GM18867 (cell line): ENCODE results near the gene LRRC8E.
A peak's percentile ranks its signal among the peaks of the same experiment; 100 is the strongest.
"Not testable (repeated sequence)": the region's sequence is repeated elsewhere in the genome, so short reads cannot be mapped to it uniquely, and the experiment has no call there.

Experiments
- ATAC-seq: cut with Tn5 transposase; IDR thresholded peaks from one replicate; pipeline ENCODE4 v1.9.1; 2021; ENCODE audit warnings: mild to moderate bottlenecking, moderate library complexity; ENCODE audit not compliant: unreplicated experiment

The LRRC8E gene

DNA sequence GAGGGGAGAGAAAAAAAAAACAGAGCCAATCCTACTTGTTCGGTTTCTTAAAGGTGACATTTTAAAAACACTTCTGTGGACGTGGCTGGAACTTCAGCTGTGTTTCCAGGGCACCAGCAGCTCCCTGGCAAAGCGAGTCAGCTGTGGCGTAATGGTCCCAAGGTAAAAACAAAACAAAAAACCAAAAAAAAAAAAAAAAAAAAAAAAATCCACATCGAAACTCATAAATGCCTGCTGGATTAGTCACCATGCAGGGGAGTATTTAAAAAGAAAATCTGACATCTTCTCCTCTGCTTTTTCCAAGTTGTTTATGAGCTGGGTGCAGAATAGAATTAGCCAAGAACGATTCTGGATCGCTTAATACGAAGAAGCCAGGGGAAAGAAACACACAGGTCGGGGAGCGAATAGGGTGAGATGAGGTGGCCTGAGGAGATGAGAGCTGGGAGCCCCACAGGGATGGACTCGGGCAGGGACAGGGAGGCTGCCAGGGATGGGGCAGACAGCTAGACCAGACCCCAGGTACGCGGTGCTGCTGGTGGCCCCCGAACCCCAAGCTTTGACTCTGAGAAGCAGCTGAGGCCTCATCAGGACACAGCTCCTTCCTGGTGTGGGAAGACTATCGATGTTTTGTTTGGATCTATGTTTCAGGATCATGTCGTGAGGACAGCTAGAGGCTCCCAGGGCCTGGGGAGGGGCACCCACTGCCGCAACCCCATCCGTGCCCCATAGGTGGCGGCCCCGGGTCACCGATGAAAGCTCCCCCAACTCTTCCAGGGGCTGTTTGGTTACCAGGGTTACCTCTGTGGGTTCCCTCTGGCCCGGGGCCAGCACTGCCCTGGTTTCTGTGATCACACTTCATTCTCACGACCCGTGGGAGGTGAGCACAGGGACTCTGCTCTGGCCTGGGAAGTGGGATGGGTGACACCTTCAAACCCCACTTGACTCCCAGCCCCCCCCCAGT lies 40.7 kb downstream of the LRRC8E start:
- ATAC-seq: no peak

DNA sequence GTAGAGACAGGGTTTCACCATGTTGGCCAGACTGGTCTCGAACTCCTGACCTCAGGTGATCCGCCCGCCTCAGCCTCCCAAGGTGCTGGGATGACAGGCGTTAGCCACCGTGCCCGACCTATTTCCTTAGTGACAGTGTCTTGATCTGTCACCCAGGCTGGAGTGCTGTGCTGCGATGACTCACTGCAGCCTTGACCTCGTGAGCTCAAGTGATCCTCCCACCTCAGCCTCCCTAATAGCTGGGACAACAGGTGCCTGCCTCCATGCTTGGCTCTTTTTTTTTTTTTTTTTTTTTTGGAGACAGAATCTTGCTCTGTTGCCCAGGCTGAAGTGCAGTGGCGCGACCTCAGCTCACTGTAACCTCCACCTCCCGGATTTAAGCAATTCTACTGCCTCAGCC lies 41.7 kb downstream of the LRRC8E start:
- not testable (repeated sequence) for ATAC-seq

- ATAC-seq: no peak
Measured at GRCh38 chr19:7930765-7931164, 42.5 kb downstream of the LRRC8E start.

DNA sequence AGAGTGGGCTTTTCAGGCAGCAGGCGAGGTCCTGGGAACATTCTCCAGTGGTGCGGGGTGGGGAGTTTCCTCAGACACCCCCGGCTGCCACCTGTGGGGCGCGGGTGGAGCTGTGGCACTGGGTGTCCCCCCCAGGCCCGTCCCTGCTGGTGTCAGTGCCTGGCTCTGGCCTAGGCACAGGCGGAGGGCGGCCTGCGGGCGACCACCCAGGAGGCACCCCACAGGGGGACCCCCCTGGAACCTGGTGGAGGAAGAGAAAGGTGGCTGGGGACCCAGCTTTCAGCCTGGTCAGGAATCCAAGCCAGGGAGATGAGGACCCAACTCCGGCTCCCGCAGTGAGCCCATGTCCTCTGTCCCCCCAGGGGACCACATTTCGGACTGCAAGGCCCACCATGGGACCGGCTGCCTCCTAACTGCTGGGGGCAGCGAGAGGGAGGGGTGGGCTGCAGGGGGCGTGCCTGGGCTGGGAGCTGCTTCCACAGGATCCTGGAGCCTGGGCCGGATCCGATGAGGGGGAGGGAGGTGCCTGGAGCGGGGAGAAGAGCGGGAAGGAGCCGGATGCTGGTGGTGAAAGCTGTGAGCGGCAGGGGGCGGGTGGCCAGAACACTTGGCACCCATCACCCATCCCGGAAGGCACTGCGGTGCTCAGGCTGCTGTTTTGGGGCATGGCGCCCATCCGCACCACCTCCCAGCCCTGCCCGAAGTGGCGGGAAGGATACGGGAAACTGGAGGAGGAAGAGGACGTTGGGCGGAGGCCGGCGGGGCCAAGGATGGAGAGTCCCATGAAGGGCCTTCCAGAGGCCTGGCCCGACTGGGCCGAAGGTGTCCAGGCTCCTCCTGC lies 43.1 kb downstream of the LRRC8E start:
- ATAC-seq: no peak

GRCh38 chr19:7932276-7932929 lies 44.1 kb downstream of the LRRC8E start:
- ATAC-seq: no peak

DNA sequence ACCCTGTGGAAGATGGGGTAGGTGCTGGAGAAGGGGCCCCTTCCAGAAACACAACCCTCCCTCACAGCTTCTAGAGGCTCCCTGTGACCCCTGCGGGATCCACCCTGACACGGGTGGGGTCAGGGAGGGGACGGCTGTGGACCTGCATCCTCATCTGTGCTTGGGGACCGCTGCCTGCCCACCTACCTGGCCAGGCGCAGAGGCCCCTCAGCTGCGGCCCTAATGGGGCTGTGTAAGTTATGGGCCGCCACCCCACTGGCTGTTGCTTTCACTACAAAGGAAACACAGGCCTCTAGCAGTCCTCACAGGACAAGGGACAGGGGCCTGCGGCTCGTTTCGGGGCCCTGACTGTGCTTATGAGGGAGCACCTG lies 44.6 kb downstream of the LRRC8E start:
- no peak for ATAC-seq

- ATAC-seq: no peak
Measured at GRCh38 chr19:7933411-7933810, 45.1 kb downstream of the LRRC8E start.

- no peak for ATAC-seq
Measured at GRCh38 chr19:7933828-7934725, 45.8 kb downstream of the LRRC8E start.

GRCh38 chr19:7934766-7935165 lies 46.5 kb downstream of the LRRC8E start:
- ATAC-seq: no peak

- ATAC-seq: no peak
Measured at GRCh38 chr19:7940841-7941240, 52.5 kb downstream of the LRRC8E start.

- ATAC-seq: no peak
Measured at GRCh38 chr19:7941895-7942596, 53.7 kb downstream of the LRRC8E start.

DNA sequence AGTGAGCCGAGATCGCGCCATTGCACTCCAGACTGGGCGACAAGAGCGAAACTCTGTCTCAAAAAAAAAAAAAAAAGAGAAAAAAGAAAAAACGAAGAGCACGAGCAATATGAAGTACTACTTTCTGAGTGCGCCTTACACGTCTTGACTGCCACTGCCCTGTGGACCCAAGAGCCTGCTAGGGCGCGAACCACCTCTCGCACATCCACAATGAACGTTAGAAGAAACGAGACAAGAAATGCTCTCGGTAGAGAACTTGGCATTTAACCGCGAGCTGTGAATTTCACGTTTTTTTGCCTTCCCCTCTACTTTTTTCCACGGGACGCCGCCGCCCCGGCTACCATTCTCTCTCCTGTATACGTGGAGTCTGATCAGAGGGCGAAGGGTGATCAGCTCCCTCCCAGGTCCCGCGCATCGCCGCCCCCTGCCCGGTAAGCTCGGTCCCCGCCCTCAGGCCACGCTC lies 54.7 kb downstream of the LRRC8E start:
- peak; percentile 16 for ATAC-seq

GRCh38 chr19:7943444-7944176 lies 55.3 kb downstream of the LRRC8E start, which contains the start of gene TIMM44:
TSS of gene TIMM44 (minus strand) at chr19:7943666. CDS start at chr19:7943651, 15 bp downstream.
- peak; percentile 93 for ATAC-seq

GRCh38 chr19:7944177-7944761 lies 56.0 kb downstream of the LRRC8E start:
- ATAC-seq: peak; percentile 27

DNA sequence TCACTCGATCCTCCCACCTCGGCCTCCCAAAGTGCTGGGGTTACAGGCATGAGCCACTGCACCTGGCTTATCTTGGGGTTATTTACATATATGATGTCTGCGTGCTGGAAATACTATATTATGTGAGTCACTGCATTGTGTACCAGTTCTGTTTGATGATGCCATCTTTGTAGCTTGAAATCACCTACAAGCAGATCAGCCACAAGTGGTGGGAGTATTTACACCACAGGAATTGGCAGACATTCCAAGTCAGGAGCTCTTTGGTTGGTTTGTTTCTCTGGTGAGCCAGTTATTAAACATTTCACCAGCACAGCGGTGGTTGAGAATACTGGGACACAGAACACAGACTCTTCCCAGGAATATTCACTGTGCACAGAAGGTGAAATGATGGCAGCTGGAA lies 59.6 kb downstream of the LRRC8E start:
- ATAC-seq: no peak
